ENCODE data around the gene GPANK1.

Gene GPANK1

DNA sequence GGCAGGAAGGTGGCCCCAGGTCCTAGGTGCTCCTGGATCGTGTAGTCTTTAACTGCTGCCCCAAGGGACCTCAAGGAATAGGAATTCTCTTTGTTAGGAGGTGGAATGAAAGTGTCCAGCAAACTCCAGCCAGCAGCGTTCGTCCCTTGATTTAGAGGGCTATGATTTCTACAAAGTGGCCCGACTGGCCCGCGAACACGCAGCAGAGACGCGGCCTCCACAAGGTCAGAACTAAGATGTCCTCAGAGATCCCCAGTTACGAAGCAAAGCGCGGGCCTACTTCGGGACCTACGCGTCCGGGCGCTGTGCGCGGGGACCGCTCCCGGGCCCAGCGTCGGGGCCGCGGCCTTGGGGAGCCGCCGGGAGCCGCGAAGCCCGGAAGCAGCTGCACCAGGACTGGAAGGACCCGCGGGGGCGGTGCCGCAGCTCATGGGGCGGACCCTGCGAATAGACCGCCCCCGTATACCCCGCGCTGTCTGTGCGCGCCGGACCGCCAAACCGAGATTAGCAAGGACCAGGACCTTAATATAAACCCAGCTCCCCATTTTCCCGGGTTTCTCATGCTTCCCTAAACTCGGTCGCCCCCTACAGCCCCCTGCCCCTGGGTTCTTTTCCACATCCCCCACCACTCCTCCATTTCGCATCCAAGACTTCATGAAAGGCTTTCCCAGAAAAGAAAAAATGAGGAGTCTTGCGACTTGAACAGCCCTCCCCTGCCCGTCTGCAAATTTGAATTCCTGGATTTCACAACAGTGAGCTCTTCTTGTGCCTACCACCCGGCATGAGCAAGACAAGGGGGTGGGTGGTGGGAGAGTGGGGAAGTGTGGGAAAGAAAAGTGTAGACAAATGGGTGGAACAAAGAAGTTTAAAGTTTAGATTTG is 4.2 kb downstream of the GPANK1 start, which contains the start of gene C6orf47:
Gene C6orf47 (minus strand): TSS at position 398 of the 881 bp plus-strand sequence. CDS start 831 bp downstream, outside the sequence.
- H3K9me3 Mint-ChIP-seq = no peaks in the 10 kb centered on the region
- peak within 1 kb of the TSS; percentile 89 for H3K27ac Mint-ChIP-seq
- peak within 1 kb of the TSS; percentile 94 for H3K4me3 Mint-ChIP-seq
- H3K4me1 Mint-ChIP-seq = peaks cover 84% of the 10 kb centered on the region
- no peaks in the 10 kb centered on the region for H3K27me3 Mint-ChIP-seq
- DNase-seq (peak; percentile 70 to 79), ATAC-seq (peak; percentile 75)

DNA sequence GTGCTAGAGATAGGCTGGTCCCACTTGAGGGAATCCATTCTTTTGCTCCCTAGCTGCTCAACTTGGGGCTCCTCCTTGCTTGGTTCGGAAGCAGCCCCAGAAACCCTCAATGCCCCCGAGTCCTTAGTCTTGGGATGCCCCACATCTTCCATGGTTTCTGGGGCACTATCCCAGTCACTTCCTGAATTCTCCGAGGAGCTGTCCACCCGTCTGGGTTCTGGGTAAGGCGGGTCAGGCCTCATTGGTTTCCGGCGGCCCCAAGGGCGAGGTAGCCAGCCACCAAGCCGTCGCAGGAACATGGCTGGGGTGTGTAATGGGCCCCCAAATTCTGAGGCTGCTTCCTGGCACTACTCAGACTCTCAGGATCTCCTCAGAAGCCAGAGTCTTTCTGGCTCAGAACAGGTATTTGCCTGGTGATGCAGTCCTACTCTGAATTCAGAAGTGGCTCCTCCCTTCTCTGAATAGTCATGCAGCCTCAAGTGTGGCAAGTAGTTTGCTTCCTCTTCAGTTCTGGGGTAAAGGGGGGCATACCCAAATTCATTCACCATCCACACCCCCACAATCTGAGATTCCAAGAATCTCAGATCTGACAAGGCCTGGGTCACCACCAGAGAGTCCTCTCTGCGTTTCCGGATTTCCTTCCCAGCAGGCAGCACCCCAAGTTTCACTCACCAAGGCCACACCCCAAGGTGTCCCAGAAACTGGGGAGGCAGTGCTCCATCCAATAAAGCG is 5.0 kb downstream of the GPANK1 start:
- Mint-ChIP-seq H3K27ac (peak overlapping the region; percentile 89), H3K4me3 (peak overlapping the region; percentile 94), H3K27me3 (no peaks in the 10 kb centered on the region), H3K9me3 (no peaks in the 10 kb centered on the region), H3K4me1 (peaks cover 87% of the 10 kb centered on the region)
- DNase-seq (peak; percentile 30 to 37), ATAC-seq (peak; percentile 51)

DNA sequence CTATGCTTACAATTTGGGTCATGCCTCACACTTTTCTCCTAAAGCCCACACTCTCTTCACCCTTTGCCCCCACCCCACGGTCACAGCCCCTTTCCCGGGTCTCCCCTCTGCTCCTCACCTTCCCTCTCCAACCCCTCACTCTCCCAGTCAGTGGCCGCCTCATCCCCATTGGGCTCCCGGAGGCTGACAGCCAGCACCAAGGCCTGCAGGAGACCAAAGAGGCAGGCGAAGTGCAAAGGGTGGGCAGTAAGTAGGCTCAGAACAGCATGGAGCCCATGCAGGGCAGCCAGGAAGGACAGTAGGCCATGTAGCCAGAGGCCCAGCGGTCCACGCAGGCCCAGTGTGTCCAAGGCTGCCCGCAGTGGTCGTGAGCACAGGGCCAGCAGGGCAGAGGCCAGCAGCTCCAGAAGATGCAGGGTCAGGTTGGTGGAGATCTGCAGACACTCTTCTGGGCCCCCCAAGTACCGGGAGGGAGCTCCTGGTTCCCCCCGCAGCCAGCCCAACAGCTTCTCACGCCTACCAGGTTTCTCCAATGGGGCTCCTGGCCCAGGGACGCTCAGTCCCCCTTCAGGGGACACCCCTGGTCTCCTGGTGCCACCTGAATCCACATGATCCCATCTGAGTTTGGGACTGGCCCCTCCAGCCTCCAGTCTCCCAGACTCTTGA is 5.7 kb downstream of the GPANK1 start:
- DNase-seq (no peak), ATAC-seq (no peak)
- H3K4me1 Mint-ChIP-seq = peaks cover 80% of the 10 kb centered on the region
- H3K9me3 Mint-ChIP-seq = no peaks in the 10 kb centered on the region
- H3K4me3 Mint-ChIP-seq = peak overlapping the region; percentile 94
- peak overlapping the region; percentile 44 to 89 for H3K27ac Mint-ChIP-seq
- no peaks in the 10 kb centered on the region for H3K27me3 Mint-ChIP-seq

DNA sequence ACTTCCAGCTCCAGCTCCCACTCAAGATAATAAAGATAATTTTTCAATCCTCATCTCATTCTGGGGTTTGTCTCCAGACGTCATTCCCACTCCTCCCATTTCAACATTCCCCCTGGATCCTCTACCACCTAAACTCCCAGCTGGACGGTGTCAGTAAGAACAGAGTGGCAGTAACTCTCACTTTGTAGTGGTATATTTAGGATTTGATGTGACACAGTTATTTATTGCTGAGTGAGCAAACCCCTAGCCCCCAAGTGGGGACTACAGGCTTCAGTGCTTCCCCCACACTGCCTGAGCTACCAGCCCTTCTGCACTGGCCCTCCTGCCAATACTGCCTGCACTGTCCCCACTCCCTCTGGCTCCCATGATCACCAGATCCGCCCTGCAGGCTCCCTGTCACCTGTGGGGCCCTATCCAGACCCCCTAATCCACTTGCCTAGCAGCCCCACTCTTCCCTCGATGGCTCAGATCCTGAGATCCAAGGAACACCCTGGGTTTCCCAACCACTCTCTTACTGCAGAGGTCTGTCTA is 6.6 kb downstream of the GPANK1 start:
- Mint-ChIP-seq H3K4me3 (peak overlapping the region; percentile 94), H3K27ac (peak overlapping the region; percentile 64 to 85), H3K27me3 (no peaks in the 10 kb centered on the region), H3K9me3 (no peaks in the 10 kb centered on the region), H3K4me1 (peaks cover 72% of the 10 kb centered on the region)
- ATAC-seq = no peak
- no peak for DNase-seq

DNA sequence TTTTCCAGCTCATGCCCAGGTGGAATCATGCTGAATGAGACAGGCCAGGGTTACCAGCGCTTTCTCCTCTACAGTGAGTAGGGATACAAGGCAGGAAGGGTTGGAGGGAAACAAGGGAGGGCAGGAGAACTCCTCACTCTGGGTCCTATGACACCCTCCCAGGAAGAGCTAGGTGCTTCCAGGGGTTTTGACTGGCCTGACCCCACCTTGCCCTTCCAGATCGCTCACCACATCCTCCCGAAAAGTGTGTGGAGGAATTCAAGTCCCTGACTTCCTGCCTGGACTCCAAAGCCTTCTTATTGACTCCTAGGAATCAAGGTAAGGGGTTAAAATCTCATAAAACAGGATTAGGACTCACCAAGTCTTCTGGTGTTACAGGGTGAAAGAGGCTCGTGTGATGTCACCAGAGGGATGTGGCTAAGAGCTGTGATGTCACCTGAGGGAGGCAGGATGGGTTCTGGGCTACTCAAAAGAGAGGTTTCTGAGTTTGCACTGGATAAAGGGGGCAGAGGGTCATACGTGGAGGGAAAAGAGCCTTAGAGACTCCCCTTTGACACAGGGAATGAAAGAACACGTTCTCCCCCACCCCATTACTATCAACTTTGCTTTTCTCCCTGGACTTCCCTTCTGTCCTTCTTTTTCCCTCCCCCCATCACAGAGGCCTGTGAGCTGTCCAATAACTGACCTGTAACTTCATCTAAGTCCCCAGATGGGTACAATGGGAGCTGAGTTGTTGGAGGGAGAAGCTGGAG is 7.2 kb downstream of the GPANK1 start:
- peak in 1 of 2 donors; percentile 50 for DNase-seq
- ATAC-seq = peak; percentile 45
- H3K4me1 Mint-ChIP-seq = peaks cover 71% of the 10 kb centered on the region
- H3K4me3 Mint-ChIP-seq = peak overlapping the region; percentile 94
- no peaks in the 10 kb centered on the region for H3K9me3 Mint-ChIP-seq
- H3K27me3 Mint-ChIP-seq = no peaks in the 10 kb centered on the region
- peak overlapping the region; percentile 54 to 85 for H3K27ac Mint-ChIP-seq

DNA sequence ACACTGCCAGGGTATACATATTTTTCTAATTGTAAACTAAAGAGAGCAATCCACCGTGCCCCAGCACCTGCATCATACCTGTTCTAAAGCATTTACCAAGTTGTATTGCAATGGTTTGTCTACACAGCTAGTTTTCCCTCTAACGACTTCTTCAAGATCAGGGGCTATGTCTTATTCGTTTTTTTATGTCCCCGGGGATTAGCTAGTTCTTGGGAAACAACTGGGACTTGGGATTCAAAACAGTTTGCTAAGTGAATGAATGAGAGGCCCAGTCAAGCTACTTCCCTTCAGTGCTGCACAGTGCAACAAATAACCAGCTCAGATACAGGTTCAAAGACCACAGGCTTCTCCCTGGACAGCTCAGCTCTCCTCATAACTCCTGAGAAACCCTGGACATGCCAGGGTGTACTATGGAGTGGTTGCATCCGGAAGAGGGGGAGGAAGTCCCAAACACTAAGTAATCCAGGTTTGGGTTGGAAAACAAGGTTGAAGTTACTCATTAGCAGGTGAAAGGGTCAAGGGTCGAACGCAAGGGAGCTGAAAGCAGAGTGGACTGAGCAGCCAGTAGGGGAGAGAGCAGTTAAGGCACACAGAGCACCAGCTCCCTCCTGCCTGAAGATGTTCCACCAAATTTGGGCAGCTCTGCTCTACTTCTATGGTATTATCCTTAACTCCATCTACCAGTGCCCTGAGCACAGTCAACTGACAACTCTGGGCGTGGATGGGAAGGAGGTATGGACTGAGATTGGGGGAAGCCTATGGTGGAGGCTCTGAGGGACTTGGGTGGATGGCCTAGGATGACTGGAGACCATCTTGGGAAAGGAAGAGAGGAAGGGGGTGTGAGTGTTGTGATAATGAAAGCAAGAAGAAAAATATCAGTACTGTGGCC is 9.2 kb downstream of the GPANK1 start, which contains the start of gene APOM:
Gene APOM (plus strand): TSS at position 546 of the 889 bp plus-strand sequence. CDS start 73 bp downstream, at position 619.
- ATAC-seq (no peak), DNase-seq (no peak)
- Mint-ChIP-seq H3K27ac (peak within 1 kb of the TSS in 1 of 2 donors; percentile 34), H3K4me1 (peaks cover 68% of the 10 kb centered on the region), H3K27me3 (no peaks in the 10 kb centered on the region), H3K4me3 (no peak within 1 kb of the TSS), H3K9me3 (no peaks in the 10 kb centered on the region)

DNA sequence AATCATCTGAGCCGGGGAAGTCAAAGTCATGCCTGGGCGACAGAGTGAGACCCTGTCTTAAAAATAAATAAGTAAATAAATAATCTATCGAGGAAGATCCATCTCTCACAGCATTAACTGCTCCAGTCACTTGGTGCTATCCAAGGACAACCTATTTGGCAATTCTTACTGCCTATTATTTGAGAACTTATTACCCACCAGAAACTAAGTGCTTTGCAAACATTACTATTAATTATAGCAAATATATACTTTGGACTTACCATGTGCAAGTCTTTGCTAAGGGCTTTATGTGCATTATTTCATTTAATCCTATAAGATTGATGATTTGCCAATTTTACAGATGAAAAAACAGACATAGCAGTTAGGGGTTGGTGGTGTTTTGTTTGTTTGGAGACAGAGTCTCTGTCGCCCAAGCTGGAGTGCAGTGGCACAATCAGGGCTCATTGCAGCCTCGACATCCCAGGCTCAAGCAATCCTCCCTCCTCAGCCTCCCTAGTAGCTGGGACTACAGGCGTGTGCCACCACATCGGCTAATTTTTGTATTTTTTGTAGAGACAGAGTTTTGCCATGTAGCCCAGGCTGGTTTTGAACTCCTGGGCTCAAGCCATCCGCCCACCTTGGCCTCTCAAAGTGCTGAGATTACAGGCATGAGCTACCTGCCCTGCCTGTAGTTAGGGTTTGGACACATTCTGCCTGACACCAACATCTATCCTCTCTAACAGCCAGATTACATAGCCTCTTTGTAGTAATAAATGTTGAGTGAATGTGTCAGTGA is 10.0 kb downstream of the GPANK1 start:
- H3K4me3 Mint-ChIP-seq = no peak overlapping the region

DNA sequence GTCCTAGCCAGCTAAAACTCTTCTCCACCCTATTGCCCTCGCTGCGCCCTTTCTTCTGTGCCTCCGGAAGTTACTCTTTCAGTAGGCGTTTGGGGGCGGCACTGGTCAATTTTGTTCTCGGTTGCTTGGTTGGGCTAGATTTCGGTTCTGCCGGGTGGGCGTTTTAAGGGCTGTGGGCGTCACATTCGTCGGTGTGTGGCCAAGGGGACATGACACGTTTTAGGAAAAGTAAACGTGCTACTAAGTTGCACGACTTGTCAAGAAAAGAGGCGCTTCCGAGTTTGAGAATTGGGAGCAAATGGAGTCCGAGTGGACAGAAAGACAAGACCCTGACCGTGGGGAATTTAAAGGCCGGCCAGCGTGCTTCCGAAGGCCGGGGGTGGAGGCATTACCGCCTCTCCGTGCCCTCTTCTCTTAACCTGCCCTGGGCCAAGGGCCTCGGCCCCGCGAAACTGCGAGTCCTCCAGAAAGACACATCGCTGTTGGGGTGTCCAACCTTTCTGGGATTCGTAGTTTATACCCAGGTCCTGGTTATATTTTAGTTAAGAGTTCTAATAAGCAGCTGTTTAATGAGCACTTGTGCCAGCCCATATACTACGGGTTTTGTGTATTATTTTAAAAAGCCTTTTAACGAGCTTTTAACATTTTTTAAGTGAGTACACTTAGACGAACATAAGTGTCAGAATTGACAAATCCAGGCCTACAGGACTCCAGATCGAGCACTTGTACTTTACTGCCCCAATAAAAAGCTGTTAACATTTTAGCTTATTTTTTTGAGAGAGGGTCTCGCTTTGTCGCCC is 11.7 kb downstream of the GPANK1 start:
- H3K9me3 Mint-ChIP-seq = no peaks in the 10 kb centered on the region
- DNase-seq (no peak), ATAC-seq (peak; percentile 80)
- peak overlapping the region; percentile 94 to 100 for H3K4me3 Mint-ChIP-seq
- H3K27ac Mint-ChIP-seq = peak overlapping the region; percentile 97 to 99
- H3K27me3 Mint-ChIP-seq = no peaks in the 10 kb centered on the region
- peaks cover 67% of the 10 kb centered on the region for H3K4me1 Mint-ChIP-seq

More for the DNA sequence above, 10.0 kb downstream of the GPANK1 start:
- Mint-ChIP-seq H3K27me3 (no peaks in the 10 kb centered on the region), H3K4me1 (peaks cover 72% of the 10 kb centered on the region), H3K9me3 (no peaks in the 10 kb centered on the region), H3K27ac (no peak overlapping the region)
- ATAC-seq (no peak), DNase-seq (no peak)

DNA sequence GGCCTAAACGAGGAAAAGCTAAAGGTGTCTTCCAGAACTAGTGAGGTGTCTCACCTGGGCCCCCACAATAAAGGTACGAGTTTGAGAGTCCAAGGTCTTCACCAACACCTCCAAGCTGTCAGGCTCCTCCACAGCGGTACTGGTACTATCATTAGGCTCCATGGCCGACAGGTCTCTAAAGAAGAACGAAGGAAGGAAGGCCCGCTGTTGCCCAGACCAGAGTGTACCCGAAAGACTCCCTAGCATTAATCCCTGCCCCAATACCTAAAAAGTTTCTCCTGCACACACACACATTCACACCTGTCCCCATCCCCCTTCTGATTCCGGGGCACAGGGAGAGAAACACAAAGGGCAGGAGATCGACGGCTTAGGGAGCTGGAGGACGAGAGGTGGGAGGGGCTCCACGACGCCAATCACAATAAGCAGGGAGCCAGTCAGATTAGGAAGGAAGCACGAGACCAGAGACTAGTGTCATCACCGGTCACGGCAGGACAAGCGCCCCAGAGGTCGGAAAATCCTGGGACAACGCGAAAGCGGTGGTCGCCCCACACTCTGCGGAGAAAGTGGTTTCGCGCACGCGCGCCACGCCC is 13.1 kb downstream of the GPANK1 start:
- Mint-ChIP-seq H3K27me3 (no peaks in the 10 kb centered on the region), H3K27ac (peak overlapping the region; percentile 97 to 99), H3K4me1 (peaks cover 61% of the 10 kb centered on the region), H3K9me3 (no peaks in the 10 kb centered on the region), H3K4me3 (peak overlapping the region; percentile 94 to 100)
- ATAC-seq (peak; percentile 64), DNase-seq (no peak)

DNA sequence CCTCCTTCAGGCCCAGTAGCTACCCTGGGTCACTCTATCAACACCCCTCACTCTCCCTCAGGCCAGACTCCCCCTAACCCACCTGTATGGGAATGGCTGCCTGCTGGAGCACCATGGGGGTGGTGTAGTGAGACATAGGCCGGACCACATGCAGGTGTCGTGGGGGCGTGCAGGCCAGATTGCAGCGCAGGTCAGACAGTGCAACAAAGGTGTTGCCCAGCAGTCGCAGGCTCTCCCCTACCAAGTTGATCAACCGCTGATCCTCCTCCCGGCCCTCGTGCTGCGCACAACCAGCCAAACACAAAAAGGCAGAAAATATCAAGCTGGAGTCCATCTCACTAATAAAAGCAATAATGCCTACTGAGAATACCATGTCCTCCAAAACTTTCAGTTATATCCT is 19.5 kb downstream of the GPANK1 start:
- DNase-seq = no peak
- H3K27me3 Mint-ChIP-seq = no peaks in the 10 kb centered on the region
- H3K4me1 Mint-ChIP-seq = peaks cover 29% of the 10 kb centered on the region
- H3K4me3 Mint-ChIP-seq = no peak overlapping the region
- no peak overlapping the region for H3K27ac Mint-ChIP-seq
- no peak for ATAC-seq
- no peaks in the 10 kb centered on the region for H3K9me3 Mint-ChIP-seq

DNA sequence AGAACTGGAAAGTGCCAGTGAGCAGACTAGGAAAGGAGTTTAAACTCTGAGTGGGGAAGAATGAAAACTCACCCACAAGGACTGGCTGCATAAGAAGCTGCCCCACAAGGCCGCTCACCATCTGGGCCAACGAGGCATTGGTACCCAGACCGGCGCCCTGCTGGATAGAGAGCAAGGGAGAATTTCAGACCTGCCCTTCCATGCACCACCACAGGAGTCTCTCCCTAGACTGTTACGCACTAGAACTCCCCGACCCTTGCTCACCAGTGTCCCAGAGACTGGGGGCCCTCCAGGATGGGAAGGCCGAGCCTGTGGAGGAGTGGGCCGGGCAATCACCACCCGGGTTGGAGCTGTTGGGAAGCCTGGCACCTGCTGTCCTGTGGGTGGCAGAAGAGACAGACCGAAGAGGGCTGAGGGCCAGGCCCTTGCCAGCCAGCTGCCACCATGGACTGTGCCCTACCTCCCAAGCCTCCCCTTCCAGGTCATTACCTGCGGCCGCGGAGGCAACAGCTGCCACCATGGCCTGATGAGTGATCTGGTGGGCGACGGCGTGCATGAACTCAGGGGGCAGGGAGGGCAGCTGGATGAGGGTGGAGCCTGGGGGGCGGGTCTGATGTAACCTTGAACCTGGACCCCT is 20.9 kb downstream of the GPANK1 start:
- Mint-ChIP-seq H3K27ac (peak overlapping the region in 1 of 2 donors; percentile 19), H3K4me3 (no peak overlapping the region), H3K9me3 (no peaks in the 10 kb centered on the region), H3K27me3 (no peaks in the 10 kb centered on the region), H3K4me1 (peaks cover 25% of the 10 kb centered on the region)
- ATAC-seq (no peak), DNase-seq (no peak)

All from stimulated activated naive CD8-positive, alpha-beta T cell treated with anti-CD3 and anti-CD28 coated beads, Interleukin-15, amount 100 ng/mL, for 72 hours (primary cell).